Heart right ventricle (tissue), 16 donors: Measurements from ENCODE around the gene TAL2. TPM values are rescaled to one million over a fixed set of nuclear protein-coding genes. Genes with fewer than 3 reads are reported as not detected.

Experiments used
- ATAC-seq, 8 donors: fragments of 200-7000 bp; cut with Tn5 transposase; one replicate each; pipeline ENCODE4 v1.9.1; 2020; ENCODE audit warnings: mild to moderate bottlenecking in 8 of 8, moderate library complexity in 8 of 8, moderate number of reproducible peaks in 1 of 8
- DNase-seq, 2 donors: peaks; one replicate each; pipeline ENCODE4 v3.0.0-alpha.2; 2020
- H3K27ac ChIP-seq, 10 donors: fragments of 200-600 bp; sonication (generic) in 2 of 10; one replicate each; pipeline versions ENCODE4 v1.5.0 to v1.8.0; 2020 to 2022; ENCODE audit warnings: mild to moderate bottlenecking in 3 of 10
- H3K27me3 ChIP-seq, 7 donors: fragments of 200-600 bp; one replicate each; pipeline ENCODE4 v1.8.0; 2021 to 2022; ENCODE audit warnings: mild to moderate bottlenecking in 2 of 7
- H3K36me3 ChIP-seq, 9 donors: fragments of 200-600 bp; sonication (generic) in 1 of 9; one replicate each; pipeline versions ENCODE4 v1.5.0 to v1.8.0; 2020 to 2022; ENCODE audit warnings: mild to moderate bottlenecking in 2 of 9
- H3K4me1 ChIP-seq, 9 donors: fragments of 200-600 bp; sonication (generic) in 1 of 9; one replicate each; pipeline versions ENCODE4 v1.5.0 to v1.8.0; 2020 to 2022; ENCODE audit warnings: mild to moderate bottlenecking in 4 of 9
- H3K4me3 ChIP-seq, 10 donors: fragments of 200-600 bp; sonication (generic) in 2 of 10; one replicate each; pipeline versions ENCODE4 v1.5.0 to v1.8.0; 2020 to 2022; ENCODE audit warnings: mild to moderate bottlenecking in 7 of 10, moderate library complexity in 2 of 10
- H3K9me3 ChIP-seq, 11 donors: fragments of 200-600 bp in 10 of 11; sonication (generic) in 2 of 11; one replicate each; pipeline versions ENCODE4 v1.5.0 to v1.8.0; 2013 to 2022; ENCODE audit warnings: mild to moderate bottlenecking in 2 of 11, control low read depth in 1 of 11, moderate library complexity in 1 of 11
- CTCF ChIP-seq, 9 donors: fragments of 200-600 bp; sonication (generic) in 2 of 9; IDR thresholded peaks; one replicate each; pipeline versions ENCODE4 v1.5.0 to v1.8.0; 2021 to 2022; ENCODE audit warnings: antibody characterized with exemption in 9 of 9, mild to moderate bottlenecking in 5 of 9, moderate library complexity in 1 of 9
- WGBS, 2 donors: extraction: QIAGEN DNeasy Blood & Tissue Kit; methylation state at CpG; one replicate each; pipeline ENCODE4 v1.1.7; 2013; ENCODE audit warnings: inconsistent platforms in 1 of 2; 5-methylcytosine and 5-hydroxymethylcytosine counted together
- intact Hi-C, 10 donors: fragments of 100-400 bp; cut with DNase I; formaldehyde crosslinking; loops; one replicate each; pipeline versions ENCODE4 v1.11.1 to v1.14.2; 2022
- polyA plus RNA-seq, 2 donors: library from polyadenylated mRNA; stranded (reverse); fragments of 200-250 nt; gene quantifications; one replicate each; pipeline ENCODE4 v1.2.3, GENCODE V29; 2013
- total RNA-seq, 10 donors: library from RNA; stranded (reverse); fragmentation: NEBNext Ultra II Directional in 3 of 10; extraction: Animal tissue kit (Norgen Biotek cat#: 25700) in 3 of 10; gene quantifications; one replicate each; pipeline versions ENCODE4 v1.2.1 to v1.2.4, GENCODE V29; 2021 to 2023
- donor health status: Arrhythmogenic right ventricular cardiomyopathy.
- donor health status: ischemic (EF 13 %, LVEDD 7.1; RV severe dilation, severe dysfunction).
- donor health status: healthy with polysubstance abuse.
- donor health status: DM: no; HTN: yes; CAD: no.
- donor health status: DM: no; HTN: no; CAD: no.
- donor health status: ischemic (EF 25% LVEDD 6.9; RV normal size, moderate dysfunction).
- donor health status: ischemic (EF 25% LVEDD 5.7; RV mildly dilated, moderate dysfunction).
- donor health status: healthy.
- donor health status: DM: yes; HTN: yes; CAD: no.
- donor health status: Ischemic cardiomyopathy.
- donor health status: ischemic (EF 35%, LVEDD 5.7; RV mildly dilated, moderate dysfunction).
- donor health status: nonischemic (EF 11% LVEDD 7.7; RV severe dilation, severe dysfunction).
- donor health status: DM: yes; HTN: yes; CAD: no.
- donor health status: PGD.
- donor health status: ischemic (EF 29% LVEDD 5.4; RV normal size, mild dysfunction).
- donor health status: nonischemic (EF 23%, LVEDD 6.1; RV moderate dilation, normal function).

The TAL2 gene
- total and polyA plus RNA-seq, 12 donors = 0.09 TPM; not detected in 11

DNA sequence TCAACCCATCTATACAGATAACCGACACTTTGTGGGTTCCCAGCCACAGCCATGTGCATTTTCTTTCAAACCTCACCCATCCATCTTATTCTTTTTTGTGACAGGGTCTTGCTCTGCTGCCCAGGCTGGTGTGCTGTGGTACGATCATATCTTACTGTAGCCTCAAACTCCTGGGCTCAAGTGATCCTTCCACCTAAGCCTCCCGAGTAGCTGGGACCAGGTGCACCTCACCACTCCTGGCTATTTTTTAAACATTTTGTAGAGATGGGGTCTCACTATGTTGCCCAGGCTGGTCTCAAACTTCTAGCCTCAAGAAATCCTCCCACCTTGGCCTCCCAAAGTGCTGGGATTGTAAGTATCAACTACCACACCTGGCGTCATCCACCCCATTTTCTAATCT lies 24.7 kb downstream of the TAL2 start:
- no peak for TF ChIP-seq CTCF (IDR thresholded peaks at IDR 0.05)
- WGBS, 2 donors = 90 to 96% methylated on average over 4 of the region's 4 CpGs
- ATAC-seq (no peak), DNase-seq (no peak)
- Histone ChIP-seq H3K4me1 (peaks cover 0 to 6% (median 0%) of the 10 kb centered on the region in 9 donors), H3K27ac (no peak overlapping the region), H3K36me3 (no peaks in the 10 kb centered on the region), H3K27me3 (peaks cover 0 to 19% (median 9%) of the 10 kb centered on the region in 7 donors), H3K4me3 (no peak overlapping the region), H3K9me3 (no peaks in the 10 kb centered on the region)
- intact Hi-C loops = no loop called here

- H3K27ac ChIP-seq = no peak overlapping the region
- no peak for ATAC-seq
- no peaks in the 10 kb centered on the region for H3K36me3 ChIP-seq
- H3K4me1 ChIP-seq = peaks cover 0 to 22% (median 14%) of the 10 kb centered on the region in 9 donors
- no peak overlapping the region for H3K4me3 ChIP-seq
- TF ChIP-seq CTCF (IDR thresholded peaks at IDR 0.05) = peak in 7 of 9 donors; percentile 5 to 39 (median 36)
- H3K9me3 ChIP-seq = no peaks in the 10 kb centered on the region
- 61 to 73% methylated on average over 2 of the region's 2 CpGs for WGBS, 2 donors
- intact Hi-C loops = loop anchor here in 2 of 10 donors (5.0 to 10.0 kb wide), 2 partner anchors 246 to 1198 kb away; partner anchors contain the start of gene FSD1L (in 1 of the 2)
- DNase-seq = no peak
- peaks cover 0 to 37% (median 25%) of the 10 kb centered on the region in 7 donors for H3K27me3 ChIP-seq
Observed at GRCh38 chr9:105690742-105691141, 28.5 kb downstream of the TAL2 start.

DNA sequence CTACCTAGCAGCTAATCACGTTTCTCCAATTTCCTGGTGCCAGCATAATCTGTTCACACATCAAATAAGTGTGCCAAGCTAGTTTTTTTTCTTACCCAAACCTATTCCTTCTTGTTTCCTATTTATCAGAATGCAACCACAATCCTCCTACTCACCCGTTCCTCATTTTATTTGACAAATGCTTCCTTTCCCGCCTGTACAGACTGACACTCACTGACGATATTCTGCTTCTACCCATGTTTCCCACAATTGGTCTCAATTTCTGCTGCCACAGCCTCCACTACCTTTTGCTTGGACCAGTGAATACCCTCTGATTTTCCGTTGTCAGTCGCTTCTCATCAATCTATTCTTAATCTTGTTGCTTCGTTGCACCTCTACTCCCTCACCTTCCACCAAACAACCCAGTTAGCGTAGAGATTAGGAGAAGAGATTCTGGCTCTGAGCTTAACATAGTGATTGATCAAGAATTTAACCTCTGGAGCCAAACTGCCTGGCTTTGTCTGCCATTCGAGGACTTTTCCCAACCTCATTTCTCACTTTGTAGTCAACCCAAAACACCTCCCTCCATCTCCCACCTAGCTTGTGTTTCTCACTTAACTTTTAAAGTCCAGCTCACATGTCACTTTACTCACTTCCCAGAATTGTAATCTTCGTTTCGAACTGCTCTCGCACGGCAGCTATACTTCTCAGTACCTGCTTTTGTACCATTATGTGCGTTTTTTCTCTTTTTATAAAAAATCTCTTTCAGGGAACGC lies 31.4 kb downstream of the TAL2 start:
- WGBS, 2 donors = 4 to 5% methylated on average over 15 of the region's 15 CpGs
- Histone ChIP-seq H3K27ac (peak overlapping the region in 9 of 10 donors; percentile 37 to 88 (median 79)), H3K9me3 (no peaks in the 10 kb centered on the region), H3K36me3 (no peaks in the 10 kb centered on the region), H3K27me3 (peaks cover 0 to 37% (median 25%) of the 10 kb centered on the region in 7 donors), H3K4me3 (peak overlapping the region; percentile 66 to 97 (median 82)), H3K4me1 (peaks cover 0 to 45% (median 22%) of the 10 kb centered on the region in 9 donors)
- DNase-seq (no peak), ATAC-seq (no peak)
- intact Hi-C loops = loop anchor here in 2 of 10 donors (5.0 to 10.0 kb wide), 2 partner anchors 249 to 1201 kb away; partner anchors contain the start of gene FSD1L (in 1 of the 2)
- TF ChIP-seq CTCF (IDR thresholded peaks at IDR 0.05) = no peak

DNA sequence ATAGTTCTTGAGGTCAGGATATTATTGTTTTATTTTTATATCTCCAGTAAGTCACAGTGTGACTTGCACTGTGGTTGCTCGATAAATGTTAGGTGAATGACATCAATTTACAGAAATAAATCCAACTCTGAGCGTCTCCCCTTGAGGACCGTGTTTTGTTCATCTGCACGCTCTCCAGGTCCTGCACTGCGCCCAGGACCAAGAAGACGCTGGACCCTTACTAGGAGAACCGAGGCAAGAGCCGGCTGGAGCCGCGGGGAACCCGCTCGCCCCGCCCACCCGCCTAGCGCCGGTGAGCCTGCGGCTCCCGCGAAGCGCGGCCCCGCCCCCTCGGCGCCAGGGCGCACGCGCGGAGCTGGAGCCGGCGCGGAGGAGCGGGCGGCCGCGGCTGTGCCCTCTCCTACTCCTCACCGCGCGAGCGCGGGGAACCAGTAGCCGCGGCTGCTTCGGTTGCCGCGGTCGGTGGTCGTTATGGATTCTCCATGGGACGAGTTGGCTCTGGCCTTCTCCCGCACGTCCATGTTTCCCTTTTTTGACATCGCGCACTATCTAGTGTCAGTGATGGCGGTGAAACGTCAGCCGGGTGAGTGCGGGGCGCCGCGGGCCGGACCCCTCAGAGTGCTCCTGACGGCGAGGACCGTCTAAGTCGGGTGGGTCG lies 32.1 kb downstream of the TAL2 start, which contains the start of gene TMEM38B:
TSS of gene TMEM38B (plus strand) at position 352 of the 658 bp plus-strand sequence. CDS start at position 472, 120 bp downstream.
- Histone ChIP-seq H3K4me1 (peaks cover 0 to 46% (median 23%) of the 10 kb centered on the region in 9 donors), H3K27ac (peak within 1 kb of the TSS; percentile 37 to 88 (median 80)), H3K36me3 (no peaks in the 10 kb centered on the region), H3K4me3 (peak within 1 kb of the TSS; percentile 66 to 97 (median 82)), H3K27me3 (peaks cover 0 to 37% (median 25%) of the 10 kb centered on the region in 7 donors), H3K9me3 (no peaks in the 10 kb centered on the region)
- no peak for TF ChIP-seq CTCF (IDR thresholded peaks at IDR 0.05)
- 0% methylated on average over 46 to 65 of the region's 65 CpGs for WGBS, 2 donors
- intact Hi-C loops = loop anchor here in 2 of 10 donors (5.0 to 10.0 kb wide), 2 partner anchors 250 to 1202 kb away; partner anchors contain the start of gene FSD1L (in 1 of the 2)
- DNase-seq = peak; percentile 75 to 84
- ATAC-seq = peak; percentile 95 to 99 (median 98)
